Thyroid gland (tissue), 4 donors: ENCODE results near the gene GAMT. TPM values are rescaled to one million over a fixed set of nuclear protein-coding genes. Genes with fewer than 3 reads are reported as not detected.

Experiments used
- DNase-seq, 2 donors: peaks; one replicate each; pipeline ENCODE4 v3.0.0-alpha.2; 2019
- H3K27ac ChIP-seq, 3 donors: fragments of 200-600 bp; sonication (generic); 1 replicate in 2 of 3; 2 replicates in 1 of 3; pipeline ENCODE4 v1.5.1; 2016 to 2019; ENCODE audit warnings: mild to moderate bottlenecking in 1 of 3, moderate library complexity in 1 of 3
- H3K27me3 ChIP-seq: fragments of 200-600 bp; sonication (generic); one replicate; pipeline ENCODE4 v1.5.1; 2019
- H3K36me3 ChIP-seq, 2 donors: fragments of 200-600 bp; sonication (generic); one replicate each; pipeline ENCODE4 v1.5.1; 2016 to 2019
- H3K4me1 ChIP-seq, 2 donors: fragments of 200-600 bp; sonication (generic); one replicate each; pipeline ENCODE4 v1.5.1; 2017 to 2019
- H3K4me3 ChIP-seq, 3 donors: fragments of 200-600 bp; sonication (generic); replicated peaks in 1 of 3; 1 replicate in 2 of 3; 2 replicates in 1 of 3; pipeline ENCODE4 v1.5.1; 2016; ENCODE audit warnings: mild to moderate bottlenecking in 1 of 3
- H3K9me3 ChIP-seq: fragments of 200-600 bp; sonication (generic); one replicate; pipeline ENCODE4 v1.5.1; 2017
- POLR2A ChIP-seq, 2 donors: fragments of 450-650 bp; IDR thresholded peaks; one replicate each; pipeline ENCODE4 v1.6.1; 2017; ENCODE audit warnings: antibody characterized with exemption in 2 of 2, mild to moderate bottlenecking in 2 of 2, moderate library complexity in 1 of 2
- WGBS, 2 donors: methylation state at CpG; one replicate each; pipeline ENCODE4 v1.1.5; 2017; 5-methylcytosine and 5-hydroxymethylcytosine counted together
- intact Hi-C: fragments of 100-400 bp; cut with DNase I; formaldehyde crosslinking; loops from one replicate; pipeline ENCODE4 v1.15.1; 2023
- total RNA-seq, 4 donors: library from RNA; depleted of rRNA; stranded (reverse); fragments of >200 nt; gene quantifications; one replicate each; pipeline ENCODE4 v1.2.3, GENCODE V29; 2016
- TF ChIP-seq, protein P1 (sequence below), 6 experiments: fragments of 200-600 bp in 3 of 6; fragments of 450-650 bp in 3 of 6; sonication (generic) in 3 of 6; IDR thresholded peaks; one replicate each; pipeline ENCODE4 v1.5.1; 2016 to 2019; ENCODE audit warnings: antibody characterized with exemption in 6 of 6, mild to moderate bottlenecking in 2 of 6, inconsistent platforms in 1 of 6, moderate library complexity in 1 of 6

The GAMT gene
- total RNA-seq, 4 donors from 2014 or later, result 22.2 to 39.5 (median 29.1) TPM

DNA sequence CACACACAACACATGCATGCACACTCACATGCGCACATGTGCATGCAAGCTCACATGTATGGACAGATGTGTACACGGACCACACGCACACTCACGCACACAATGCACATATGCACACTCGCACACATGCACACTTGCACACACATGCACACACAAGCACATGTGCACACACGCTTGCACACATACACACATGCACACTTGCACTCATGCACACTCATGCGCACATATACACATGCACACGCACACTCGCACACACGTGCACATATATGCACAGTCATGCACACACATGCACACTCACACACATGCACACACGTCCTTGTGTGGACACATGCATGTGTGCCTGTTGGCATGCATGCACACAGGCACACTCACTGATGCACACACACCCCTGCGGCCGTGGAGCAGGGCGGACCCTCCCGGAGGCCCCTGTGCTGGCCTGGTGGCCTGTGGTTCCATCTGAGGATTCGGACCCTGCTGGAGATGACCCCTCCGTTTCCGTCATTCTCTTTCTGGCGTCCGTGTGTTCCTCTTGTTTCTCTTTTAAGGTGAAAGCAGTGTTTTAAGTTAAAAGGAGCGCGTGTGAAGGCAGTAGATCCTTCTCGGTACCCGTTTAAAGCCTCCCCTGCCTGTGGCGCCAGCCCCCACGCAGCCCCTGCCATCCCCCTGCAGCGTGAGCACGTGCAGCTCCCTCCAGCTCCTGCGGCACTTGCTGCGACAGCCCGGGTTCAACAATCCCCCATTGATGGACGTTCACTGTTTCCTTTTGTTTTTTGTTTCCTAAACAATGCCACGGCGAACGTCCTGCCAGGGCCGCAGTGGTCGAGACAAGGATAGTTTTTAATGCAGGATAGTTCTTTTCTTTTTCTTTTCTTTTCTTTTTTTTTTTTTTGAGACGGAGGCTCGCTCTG lies 12.1 kb downstream of the GAMT start:
- Histone ChIP-seq H3K27ac (no peak overlapping the region), H3K9me3 (no peaks in the 10 kb centered on the region), H3K27me3 (no peaks in the 10 kb centered on the region), H3K36me3 (peaks cover 38% of the 10 kb centered on the region in 2 donors), H3K4me1 (peaks cover 11 to 18% of the 10 kb centered on the region in 2 donors), H3K4me3 (no peak overlapping the region)
- DNase-seq, result no peak
- 95% methylated on average over 38 to 39 of the region's 39 CpGs for WGBS, 2 donors
- intact Hi-C loops, result no loop called here
- TF ChIP-seq POLR2A (IDR thresholded peaks at IDR 0.05), result no peak
- TF ChIP-seq, protein P1, sequence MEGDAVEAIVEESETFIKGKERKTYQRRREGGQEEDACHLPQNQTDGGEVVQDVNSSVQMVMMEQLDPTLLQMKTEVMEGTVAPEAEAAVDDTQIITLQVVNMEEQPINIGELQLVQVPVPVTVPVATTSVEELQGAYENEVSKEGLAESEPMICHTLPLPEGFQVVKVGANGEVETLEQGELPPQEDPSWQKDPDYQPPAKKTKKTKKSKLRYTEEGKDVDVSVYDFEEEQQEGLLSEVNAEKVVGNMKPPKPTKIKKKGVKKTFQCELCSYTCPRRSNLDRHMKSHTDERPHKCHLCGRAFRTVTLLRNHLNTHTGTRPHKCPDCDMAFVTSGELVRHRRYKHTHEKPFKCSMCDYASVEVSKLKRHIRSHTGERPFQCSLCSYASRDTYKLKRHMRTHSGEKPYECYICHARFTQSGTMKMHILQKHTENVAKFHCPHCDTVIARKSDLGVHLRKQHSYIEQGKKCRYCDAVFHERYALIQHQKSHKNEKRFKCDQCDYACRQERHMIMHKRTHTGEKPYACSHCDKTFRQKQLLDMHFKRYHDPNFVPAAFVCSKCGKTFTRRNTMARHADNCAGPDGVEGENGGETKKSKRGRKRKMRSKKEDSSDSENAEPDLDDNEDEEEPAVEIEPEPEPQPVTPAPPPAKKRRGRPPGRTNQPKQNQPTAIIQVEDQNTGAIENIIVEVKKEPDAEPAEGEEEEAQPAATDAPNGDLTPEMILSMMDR (IDR thresholded peaks at IDR 0.05), result no peak

DNA sequence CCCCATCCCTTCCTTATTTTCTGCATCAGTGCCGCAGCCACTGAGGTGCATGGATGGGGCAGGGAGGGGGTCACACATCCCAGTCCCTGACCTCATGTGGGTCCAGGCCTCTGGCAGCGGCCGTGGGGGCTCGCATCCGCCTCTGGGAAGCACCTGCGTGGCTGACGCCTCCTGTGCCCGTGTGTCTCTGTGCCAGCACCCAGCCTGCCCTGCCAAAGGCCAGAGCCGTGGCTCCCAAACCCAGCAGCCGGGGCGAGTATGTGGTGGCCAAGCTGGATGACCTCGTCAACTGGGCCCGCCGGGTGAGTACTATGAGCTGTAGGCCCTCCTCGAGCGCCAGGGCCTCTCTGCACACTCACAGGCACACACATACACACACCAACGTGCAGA lies 12.7 kb downstream of the GAMT start:
- no peak for DNase-seq
- Histone ChIP-seq H3K9me3 (no peaks in the 10 kb centered on the region), H3K36me3 (peaks cover 38% of the 10 kb centered on the region in 2 donors), H3K4me1 (peaks cover 11 to 18% of the 10 kb centered on the region in 2 donors), H3K27ac (no peak overlapping the region), H3K27me3 (no peaks in the 10 kb centered on the region), H3K4me3 (no peak overlapping the region)
- no peak for TF ChIP-seq POLR2A (IDR thresholded peaks at IDR 0.05)
- TF ChIP-seq, protein P1 (IDR thresholded peaks at IDR 0.05), result no peak
- intact Hi-C loops, result no loop called here
- 89 to 97% methylated on average over 5 to 11 of the region's 17 CpGs for WGBS, 2 donors

DNA sequence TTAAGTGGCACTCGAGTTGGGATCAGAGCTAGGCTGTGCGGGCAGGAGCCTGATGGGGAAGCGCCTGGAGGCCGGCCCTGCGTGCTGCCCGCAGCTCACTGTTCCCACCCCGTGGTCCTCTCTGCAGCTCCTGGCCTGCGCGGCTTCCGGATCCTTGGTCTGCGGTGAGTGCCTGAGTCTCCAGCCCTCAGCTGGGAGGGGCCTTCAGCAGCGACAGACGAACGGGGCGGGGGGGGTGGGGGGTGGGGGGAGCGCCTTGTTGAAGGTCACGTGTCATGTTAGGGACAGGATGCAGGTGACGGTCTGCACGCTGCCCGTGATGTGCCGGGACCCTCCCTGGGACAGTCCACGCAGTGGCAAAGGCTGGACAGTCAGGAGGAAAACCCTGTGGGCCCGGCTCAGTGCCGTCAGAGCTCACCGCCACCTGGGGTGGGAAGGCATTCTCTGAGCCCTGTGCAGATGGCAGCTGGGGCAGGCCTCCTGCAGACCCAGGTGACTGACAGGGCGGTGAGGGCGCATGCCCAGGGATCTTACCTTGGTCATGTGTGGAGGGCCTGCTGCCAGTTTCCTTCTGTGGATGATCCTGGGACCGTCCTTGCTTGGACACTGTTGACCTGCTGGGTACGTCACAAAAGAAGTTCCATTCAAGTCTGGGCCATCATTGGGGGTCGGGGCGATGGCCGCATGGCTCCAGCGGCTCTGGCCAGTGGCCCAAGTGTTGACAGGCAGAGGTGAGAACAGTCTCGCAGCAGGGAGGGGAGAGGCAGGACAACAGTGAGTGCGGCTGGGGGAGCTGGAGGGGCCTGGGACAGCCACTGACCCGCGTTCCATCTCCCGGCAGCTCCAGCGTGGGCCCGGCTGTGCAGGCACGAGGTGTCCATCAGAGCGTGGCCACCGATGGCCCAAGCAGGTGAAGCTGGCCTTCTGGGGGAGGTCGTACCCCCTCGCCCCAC lies 13.4 kb downstream of the GAMT start:
- 86 to 88% methylated on average over 27 to 28 of the region's 45 CpGs for WGBS, 2 donors
- Histone ChIP-seq H3K36me3 (peaks cover 31 to 32% of the 10 kb centered on the region in 2 donors), H3K4me1 (peaks cover 11 to 18% of the 10 kb centered on the region in 2 donors), H3K27ac (no peak overlapping the region), H3K27me3 (no peaks in the 10 kb centered on the region), H3K9me3 (no peaks in the 10 kb centered on the region), H3K4me3 (no peak overlapping the region)
- DNase-seq, result no peak
- TF ChIP-seq POLR2A (IDR thresholded peaks at IDR 0.05), result no peak
- TF ChIP-seq, protein P1 (IDR thresholded peaks at IDR 0.05), result no peak
- intact Hi-C loops, result no loop called here

DNA sequence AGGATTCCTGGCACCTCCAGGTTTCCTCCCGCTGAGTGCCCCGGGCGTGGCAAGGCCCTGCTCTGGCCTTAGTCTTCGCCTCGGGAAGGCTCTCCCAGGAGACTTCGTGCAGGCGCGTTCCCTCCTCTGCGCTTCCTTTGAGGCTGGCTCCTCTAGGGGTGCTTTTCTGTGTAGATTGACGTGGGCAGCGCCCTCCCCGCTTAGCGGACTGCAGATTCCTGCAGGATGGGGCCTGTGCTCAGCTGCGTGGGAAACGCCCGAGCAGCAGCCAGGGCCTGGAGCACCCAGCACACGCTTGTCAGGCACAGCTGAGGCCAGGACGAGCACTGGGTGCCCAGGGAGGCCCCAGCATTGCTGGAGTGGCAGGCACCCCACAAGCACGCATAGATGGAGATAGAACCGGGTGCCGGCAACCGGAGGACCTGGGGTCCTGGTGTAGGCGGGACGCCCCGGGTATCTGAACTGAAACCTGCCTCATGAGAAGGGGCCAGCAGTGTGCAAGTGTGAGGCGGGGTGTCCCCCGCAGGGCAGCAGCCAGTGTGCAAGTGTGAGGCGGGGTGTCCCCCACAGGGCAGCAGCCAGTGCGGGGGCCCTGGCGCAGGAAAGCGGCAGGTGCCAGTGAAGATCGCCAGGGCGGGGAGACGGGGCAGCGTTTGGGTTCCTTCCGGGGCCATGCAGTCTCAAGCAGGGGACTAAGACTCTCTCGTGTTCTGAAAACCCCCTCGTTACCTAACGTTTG lies 14.2 kb downstream of the GAMT start:
- no peak for DNase-seq
- WGBS, 2 donors, result 87 to 91% methylated on average over 25 to 39 of the region's 39 CpGs
- Histone ChIP-seq H3K4me3 (no peak overlapping the region), H3K4me1 (peaks cover 11 to 18% of the 10 kb centered on the region in 2 donors), H3K9me3 (no peaks in the 10 kb centered on the region), H3K36me3 (peaks cover 23 to 24% of the 10 kb centered on the region in 2 donors), H3K27me3 (no peaks in the 10 kb centered on the region), H3K27ac (no peak overlapping the region)
- intact Hi-C loops, result no loop called here
- TF ChIP-seq, protein P1 (IDR thresholded peaks at IDR 0.05), result no peak
- no peak for TF ChIP-seq POLR2A (IDR thresholded peaks at IDR 0.05)
